Jurkat, Clone E6-1 (cell line): ENCODE measurements around the gene ADGRB2.

Experiments used
- DNase-seq: peaks from one replicate; pipeline ENCODE4 v3.0.0-alpha.2; 2011; ENCODE audit warnings: low read depth, low spot score
- H3K4me3 ChIP-seq: 2 replicates; pipeline ENCODE4 v1.5.1; 2011; ENCODE audit warnings: mild to moderate bottlenecking, low read length, control low read depth, moderate library complexity

The ADGRB2 gene

GRCh38 chr1:31754397-31754796, 9.7 kb downstream of the ADGRB2 start:
- no peak for DNase-seq
- H3K4me3 ChIP-seq: no peak overlapping the region

- DNase-seq: no peak
- no peak overlapping the region for H3K4me3 ChIP-seq
Measured at GRCh38 chr1:31753707-31754349, 10.3 kb downstream of the ADGRB2 start.

DNA sequence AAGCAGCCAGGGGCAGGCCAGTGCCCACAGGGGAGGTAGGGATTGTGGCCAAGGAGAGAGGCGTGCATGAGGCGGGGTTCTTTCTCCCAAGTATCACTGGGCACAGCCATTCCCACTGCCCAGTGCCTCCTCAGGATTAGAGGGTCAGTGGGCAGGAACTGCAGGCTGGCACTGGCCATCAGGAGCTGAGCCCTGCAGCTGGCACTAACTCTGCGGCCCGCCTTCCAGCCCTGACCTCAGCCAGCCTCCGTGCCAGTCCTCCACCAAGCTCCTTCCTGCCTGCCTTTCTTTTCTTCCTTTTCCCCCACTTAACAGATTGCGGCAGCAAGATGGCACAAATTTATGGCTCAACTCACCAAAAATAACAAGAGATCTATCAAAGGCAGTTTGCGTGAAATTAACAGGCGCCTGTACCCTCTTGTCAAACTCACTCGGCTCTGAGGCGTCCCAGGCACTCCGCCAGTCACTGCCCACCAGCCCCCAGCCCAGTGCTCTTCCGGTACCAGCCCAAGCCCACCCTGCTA, 11.1 kb downstream of the ADGRB2 start:
- no peak for DNase-seq
- H3K4me3 ChIP-seq: no peak overlapping the region

DNA sequence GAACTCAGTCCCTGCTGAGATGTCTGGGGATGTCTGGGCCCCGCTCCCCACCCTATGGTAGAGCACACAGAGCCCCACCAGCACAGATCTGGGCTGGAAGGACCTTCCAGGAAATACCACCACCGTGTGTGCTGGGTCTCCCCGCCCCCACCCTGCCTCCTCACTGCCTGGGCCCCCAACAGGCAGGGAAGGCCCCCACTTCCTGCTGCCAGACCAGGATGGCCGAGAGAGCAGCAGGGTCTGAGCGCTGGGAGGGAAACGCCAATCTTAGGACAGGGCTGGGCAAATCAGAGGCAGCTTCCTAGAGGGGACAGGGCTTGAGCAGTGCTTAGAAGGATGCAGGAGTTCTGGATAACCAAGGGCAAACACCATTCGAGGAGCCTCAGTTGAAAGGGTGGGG, 11.9 kb downstream of the ADGRB2 start:
- H3K4me3 ChIP-seq: no peak overlapping the region
- DNase-seq: no peak

- H3K4me3 ChIP-seq: no peak overlapping the region
- DNase-seq: no peak
Measured at GRCh38 chr1:31751822-31752241, 12.3 kb downstream of the ADGRB2 start.

DNA sequence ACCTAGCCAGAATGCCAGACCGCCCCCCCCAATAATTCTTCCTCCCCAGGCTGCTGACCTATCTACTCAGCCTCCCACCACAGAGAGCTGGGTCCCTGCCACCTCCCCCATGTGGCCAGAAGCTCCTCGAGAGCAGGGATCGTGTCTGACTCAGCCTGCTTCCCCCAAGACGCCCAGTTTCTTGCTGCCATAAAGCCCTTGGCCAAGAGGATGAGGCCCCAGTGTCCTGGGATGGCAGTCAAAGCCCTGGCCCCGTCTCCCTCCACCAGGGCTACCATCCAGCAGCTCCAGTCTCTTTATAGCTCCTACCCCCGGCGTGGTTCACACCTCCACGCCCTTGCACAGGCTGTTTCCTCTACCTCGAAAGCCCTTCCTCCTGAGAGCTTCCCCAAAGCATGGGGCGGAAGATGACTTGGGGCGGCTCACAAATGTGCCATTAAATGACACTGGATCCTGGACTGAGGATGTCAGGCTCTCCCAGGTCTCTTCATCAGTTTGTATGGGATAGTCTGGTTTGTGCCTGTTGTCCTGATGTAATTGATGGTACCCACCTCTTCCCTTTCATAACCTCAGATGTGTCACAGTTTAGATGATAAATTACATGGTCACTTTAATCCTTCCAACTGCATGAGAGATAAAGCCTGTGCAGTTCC, 13.2 kb downstream of the ADGRB2 start:
- DNase-seq: no peak
- no peak overlapping the region for H3K4me3 ChIP-seq

- no peak for DNase-seq
- H3K4me3 ChIP-seq: no peak overlapping the region
Measured at GRCh38 chr1:31749785-31750735, 14.1 kb downstream of the ADGRB2 start.

DNA sequence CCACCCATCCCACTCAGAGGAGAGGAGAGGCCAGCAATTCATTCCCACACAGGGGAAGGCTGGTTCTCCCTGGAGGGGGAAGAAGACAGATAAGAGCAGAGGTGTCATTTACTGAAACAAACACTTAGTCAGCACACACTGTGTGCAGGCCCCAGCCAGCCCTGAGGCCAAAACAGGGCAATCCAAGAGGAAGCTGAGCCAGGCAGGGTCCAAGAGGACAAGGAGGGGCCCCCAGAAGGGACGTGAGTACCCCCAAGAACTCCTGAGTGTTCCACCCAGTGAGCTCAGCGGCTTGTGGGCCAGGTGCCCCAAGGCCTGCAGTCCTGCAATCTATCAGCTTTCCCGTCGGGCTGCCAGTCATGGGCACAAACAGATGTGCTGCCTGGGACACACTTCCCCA, 15.8 kb downstream of the ADGRB2 start:
- DNase-seq: no peak
- H3K4me3 ChIP-seq: no peak overlapping the region

GRCh38 chr1:31747304-31747703, 16.8 kb downstream of the ADGRB2 start:
- DNase-seq: no peak
- no peak overlapping the region for H3K4me3 ChIP-seq

DNA sequence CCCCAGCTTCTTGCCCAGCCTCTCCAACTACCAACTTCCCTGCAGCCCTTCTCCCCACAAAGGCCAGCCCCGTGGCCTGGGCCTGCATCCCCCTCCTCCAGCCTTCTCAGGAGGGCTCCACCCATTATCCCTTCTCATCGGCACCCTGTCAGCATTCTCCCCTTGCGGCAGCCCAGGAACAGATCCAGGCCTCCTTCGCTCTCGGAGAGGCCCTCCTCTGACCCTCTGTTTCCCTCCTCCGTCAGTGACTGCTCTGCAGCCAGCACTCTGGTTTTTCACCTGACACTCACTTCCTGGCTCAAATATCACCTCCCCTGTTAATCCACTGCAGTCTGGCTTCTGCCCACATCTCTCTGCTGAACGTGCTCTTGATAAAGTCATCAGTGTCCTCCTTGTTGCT, 17.5 kb downstream of the ADGRB2 start:
- no peak for DNase-seq
- no peak overlapping the region for H3K4me3 ChIP-seq

DNA sequence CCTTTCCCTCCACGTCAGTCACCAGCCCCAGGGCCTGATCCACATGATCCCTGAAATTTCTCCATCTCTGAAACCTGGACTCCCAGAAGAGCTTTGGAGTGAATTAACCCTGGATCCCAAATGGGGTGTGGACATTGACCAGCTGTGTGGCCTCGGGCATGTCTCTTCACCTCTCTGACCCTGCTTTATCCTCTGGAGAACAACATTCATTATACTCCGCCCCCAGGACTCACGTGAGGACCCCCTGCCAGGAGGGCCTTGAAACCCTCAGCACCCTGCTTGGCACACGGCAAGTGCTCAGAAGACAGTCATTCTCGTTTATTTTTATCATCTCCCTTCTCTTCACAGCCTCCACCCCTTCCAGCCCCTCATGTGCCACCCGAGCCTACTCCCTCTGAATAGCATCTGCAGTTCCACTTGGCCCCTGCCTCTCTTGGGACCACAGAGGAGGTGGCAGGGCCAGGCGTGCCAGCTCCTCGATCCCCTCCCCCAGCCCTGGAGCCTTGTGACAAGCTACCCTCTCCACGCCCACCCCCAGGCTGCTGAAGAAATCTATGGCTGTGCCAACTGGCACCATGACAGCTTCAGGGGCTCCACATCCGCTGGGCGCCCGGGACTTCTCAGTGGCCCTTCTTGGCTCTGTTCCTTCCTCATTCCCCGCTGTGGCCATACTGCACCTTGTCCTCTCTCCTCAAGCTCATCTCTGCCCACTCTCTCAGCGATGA, 18.0 kb downstream of the ADGRB2 start:
- no peak overlapping the region for H3K4me3 ChIP-seq
- DNase-seq: no peak

DNA sequence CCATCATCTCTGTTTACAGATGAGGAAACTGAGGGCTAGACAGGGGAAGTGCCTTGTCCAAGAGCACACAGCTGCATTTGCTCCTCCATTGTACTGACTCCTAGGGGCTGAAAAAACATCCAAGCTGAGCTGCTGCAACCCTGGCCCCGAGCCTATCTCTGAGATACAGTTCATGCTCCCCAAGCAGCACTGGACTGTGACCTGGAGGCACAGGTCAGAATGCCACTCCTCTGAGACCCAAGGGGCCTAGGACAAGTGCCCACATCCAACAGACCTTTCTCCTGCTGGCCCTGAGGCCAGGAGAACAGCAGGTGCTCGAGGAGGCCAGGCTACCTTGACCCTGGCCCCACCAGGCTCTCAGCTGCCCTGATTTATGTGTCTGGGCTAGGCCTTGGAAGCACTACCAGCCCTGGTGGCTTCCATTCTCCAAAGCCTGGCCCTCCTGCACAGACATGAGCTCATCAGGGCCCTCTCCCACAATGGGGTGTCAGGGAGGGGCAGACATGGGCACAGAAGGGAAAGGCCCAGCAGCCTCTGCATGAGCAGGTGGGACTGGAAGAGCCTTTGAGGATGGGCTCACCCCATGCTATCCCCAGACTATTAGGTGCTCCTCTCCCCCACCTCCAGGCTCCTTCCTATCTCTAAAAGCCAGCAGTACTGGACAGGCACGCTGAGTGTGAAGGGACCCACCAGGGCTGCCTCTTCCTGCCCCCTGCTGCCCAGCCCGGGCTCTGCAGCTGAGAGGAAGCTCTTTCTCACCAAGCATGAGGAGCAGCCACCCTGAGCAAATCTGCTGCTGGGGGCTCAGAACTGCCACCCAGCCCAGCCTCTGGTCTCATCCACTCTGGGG, 18.8 kb downstream of the ADGRB2 start:
- H3K4me3 ChIP-seq: no peak overlapping the region
- DNase-seq: no peak

DNA sequence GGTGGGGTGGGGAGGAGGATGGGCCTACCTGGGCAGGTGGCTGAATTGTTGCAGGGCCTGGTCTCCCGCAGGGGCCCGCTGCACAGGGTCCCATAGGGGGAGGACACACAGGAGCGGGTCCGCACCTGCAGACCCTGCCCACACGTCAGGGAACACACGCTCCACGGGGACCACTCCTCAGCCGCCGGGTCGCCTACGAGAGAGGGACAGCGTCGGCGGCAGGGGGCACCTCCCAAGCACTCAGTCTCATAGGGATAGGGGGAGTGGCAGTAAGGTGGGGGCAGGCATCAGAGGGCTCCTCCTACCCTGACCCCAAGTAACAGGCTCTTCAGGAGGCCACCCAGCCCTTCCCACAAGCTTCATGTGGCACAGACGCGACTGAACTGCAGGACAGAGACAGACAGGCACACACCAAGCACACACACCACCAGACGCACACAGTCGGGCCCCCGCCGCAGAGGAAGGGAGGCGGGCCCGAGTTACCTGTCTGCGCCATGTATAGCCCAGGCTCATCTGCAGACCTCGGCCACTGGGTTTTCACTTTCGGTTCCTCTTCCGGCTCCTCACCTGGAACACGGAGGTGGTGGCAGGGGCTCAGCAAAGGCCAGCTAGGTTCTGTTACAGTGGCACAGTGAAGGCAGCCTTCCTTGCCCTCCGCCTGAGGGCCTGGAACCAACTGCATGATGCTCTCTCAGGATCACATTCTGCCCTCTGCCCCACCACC, 19.8 kb downstream of the ADGRB2 start:
- no peak overlapping the region for H3K4me3 ChIP-seq
- no peak for DNase-seq

- no peak for DNase-seq
- H3K4me3 ChIP-seq: no peak overlapping the region
Measured at GRCh38 chr1:31742462-31743212, 21.5 kb downstream of the ADGRB2 start.

- peak; percentile 70 for DNase-seq
- peak overlapping the region; percentile 15; the same call in 1 of the 2 replicates for H3K4me3 ChIP-seq
Measured at GRCh38 chr1:31739346-31739745, 24.8 kb downstream of the ADGRB2 start.

DNA sequence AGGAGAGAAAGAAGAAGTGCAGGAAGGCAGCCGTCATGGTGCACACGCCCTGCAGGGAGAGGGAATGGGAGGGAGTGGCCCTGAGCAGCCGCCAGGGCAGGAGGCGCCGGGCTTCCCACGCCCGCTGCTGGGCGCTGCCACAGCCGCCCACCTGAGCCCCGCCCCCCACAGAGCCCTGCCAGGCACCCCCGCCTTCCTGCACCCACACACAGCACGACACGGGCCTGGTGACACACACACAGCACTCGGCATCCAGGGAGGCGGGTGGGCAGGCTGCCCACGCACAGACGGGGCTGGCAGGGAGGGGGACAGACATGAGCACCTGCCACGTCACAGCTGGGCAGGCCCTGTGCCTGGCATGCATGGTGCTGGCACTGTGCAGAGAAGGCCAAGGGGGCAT, 27.5 kb downstream of the ADGRB2 start:
- H3K4me3 ChIP-seq: no peak overlapping the region
- no peak for DNase-seq

GRCh38 chr1:31735571-31735970, 28.6 kb downstream of the ADGRB2 start:
- no peak for DNase-seq
- H3K4me3 ChIP-seq: no peak overlapping the region
